ENCODE measurements around the gene SLAMF1.
"Not testable (repeated sequence)": the region's sequence is repeated elsewhere in the genome, so short reads cannot be mapped to it uniquely, and the experiment has no call there.

Gene SLAMF1

GRCh38 chr1:160640359-160641123, 6.3 kb downstream of the SLAMF1 start:
- no peak for DNase-seq (ENCODE audit: low read depth)

GRCh38 chr1:160639652-160640051, 7.2 kb downstream of the SLAMF1 start:
- no peak for DNase-seq (ENCODE audit: low read depth)

GRCh38 chr1:160638926-160639325, 7.9 kb downstream of the SLAMF1 start:
- DNase-seq (ENCODE audit: low read depth) = no peak

- DNase-seq (ENCODE audit: low read depth) = no peak
These were observed 8.3 kb downstream of the SLAMF1 start for GRCh38 chr1:160638540-160638857.

GRCh38 chr1:160637821-160638539, 8.9 kb downstream of the SLAMF1 start:
- no peak for DNase-seq (ENCODE audit: low read depth)

- no peak for DNase-seq (ENCODE audit: low read depth)
These were observed 9.8 kb downstream of the SLAMF1 start for GRCh38 chr1:160637065-160637464.

GRCh38 chr1:160636547-160636946, 10.3 kb downstream of the SLAMF1 start:
- DNase-seq (ENCODE audit: low read depth) = no peak

- no peak for DNase-seq (ENCODE audit: low read depth)
These were observed 10.8 kb downstream of the SLAMF1 start for GRCh38 chr1:160636076-160636475.

- no peak for DNase-seq (ENCODE audit: low read depth)
These were observed 12.0 kb downstream of the SLAMF1 start for GRCh38 chr1:160634543-160635491.

- no peak for DNase-seq (ENCODE audit: low read depth)
These were observed 13.4 kb downstream of the SLAMF1 start for GRCh38 chr1:160633330-160633903.

- DNase-seq (ENCODE audit: low read depth) = no peak
These were observed 14.7 kb downstream of the SLAMF1 start for GRCh38 chr1:160631983-160632625.

GRCh38 chr1:160630523-160631451, 16.1 kb downstream of the SLAMF1 start:
- DNase-seq (ENCODE audit: low read depth) = no peak

- no peak for DNase-seq (ENCODE audit: low read depth)
These were observed 17.3 kb downstream of the SLAMF1 start for GRCh38 chr1:160629286-160630210.

- DNase-seq (ENCODE audit: low read depth) = no peak
These were observed 18.0 kb downstream of the SLAMF1 start for GRCh38 chr1:160628799-160629263.

- DNase-seq (ENCODE audit: low read depth) = not testable (repeated sequence)
These were observed 19.1 kb downstream of the SLAMF1 start for GRCh38 chr1:160627677-160628289.

GRCh38 chr1:160626509-160627342, 20.1 kb downstream of the SLAMF1 start:
- DNase-seq (ENCODE audit: low read depth) = no peak

- no peak for DNase-seq (ENCODE audit: low read depth)
These were observed 20.9 kb downstream of the SLAMF1 start for GRCh38 chr1:160625725-160626498.
